SJCRH30 (cell line): Measurements from ENCODE around the gene LCN12. TPM values are rescaled to one million over a fixed set of nuclear protein-coding genes. Genes with fewer than 3 reads are reported as not detected.

Source experiments
- DNase-seq, 2 experiments: peaks; one replicate each; pipeline ENCODE4 v3.0.0-alpha.2; 2015 to 2020
- H3K27ac ChIP-seq: fragments of 250-450 bp; sonication (Bioruptor Pico); 2 replicates; pipeline ENCODE4 v1.5.1; 2020; ENCODE audit warnings: mild to moderate bottlenecking, moderate library complexity
- H3K27me3 ChIP-seq: fragments of 250-450 bp; sonication (Bioruptor Pico); 2 replicates; pipeline ENCODE4 v1.5.1; 2020; ENCODE audit warnings: mild to moderate bottlenecking, moderate library complexity
- H3K36me3 ChIP-seq: fragments of 250-450 bp; sonication (Bioruptor Pico); 2 replicates; pipeline ENCODE4 v1.5.1; 2020; ENCODE audit warnings: mild to moderate bottlenecking, moderate library complexity
- H3K4me1 ChIP-seq: fragments of 250-450 bp; sonication (Bioruptor Pico); 2 replicates; pipeline ENCODE4 v1.5.1; 2020; ENCODE audit warnings: mild to moderate bottlenecking, moderate library complexity
- H3K4me3 ChIP-seq: fragments of 250-450 bp; sonication (Bioruptor Pico); 2 replicates; pipeline ENCODE4 v1.5.1; 2020; ENCODE audit warnings: mild to moderate bottlenecking, moderate library complexity
- H3K9me3 ChIP-seq: fragments of 250-450 bp; sonication (Bioruptor Pico); replicated peaks from 2 replicates; pipeline ENCODE4 v1.5.1; 2020; ENCODE audit warnings: mild to moderate bottlenecking, moderate library complexity
- total RNA-seq: library from RNA; depleted of rRNA; stranded (reverse); fragments of >200 nt; shearing (Covaris generic); gene quantifications from 2 replicates; pipeline ENCODE4 v1.2.3, GENCODE V29; 2014

Gene LCN12
- total RNA-seq, 1 experiment from 2014 or later: not detected

GRCh38 chr9:136939431-136939995 is 12.6 kb upstream of the LCN12 start:
- peaks cover 2% of the 10 kb centered on the region; the same call in 1 of the 2 replicates for H3K9me3 ChIP-seq
- H3K27me3 ChIP-seq: no peaks in the 10 kb centered on the region
- peaks cover 3% of the 10 kb centered on the region; the same call in 1 of the 2 replicates for H3K4me1 ChIP-seq
- H3K36me3 ChIP-seq: peaks cover 50% of the 10 kb centered on the region
- H3K27ac ChIP-seq: no peak overlapping the region
- DNase-seq: no peak
- no peak overlapping the region for H3K4me3 ChIP-seq

- Histone ChIP-seq H3K36me3 (peaks cover 48% of the 10 kb centered on the region), H3K4me1 (peaks cover 3% of the 10 kb centered on the region; the same call in 1 of the 2 replicates)
- no peak for DNase-seq
Observed at GRCh38 chr9:136939996-136940525, 12.0 kb upstream of the LCN12 start.

GRCh38 chr9:136940526-136941230 is 11.4 kb upstream of the LCN12 start:
- 0 out of 2 replicates have a peak, but pooled peaks cover 2% of the 10 kb centered on the region for H3K9me3 ChIP-seq
- H3K27me3 ChIP-seq: no peaks in the 10 kb centered on the region
- peaks cover 48% of the 10 kb centered on the region for H3K36me3 ChIP-seq
- H3K4me3 ChIP-seq: no peak overlapping the region
- no peak overlapping the region for H3K27ac ChIP-seq
- peaks cover 3% of the 10 kb centered on the region; the same call in 1 of the 2 replicates for H3K4me1 ChIP-seq
- no peak for DNase-seq

More at GRCh38 chr9:136939996-136940525, 12.0 kb upstream of the LCN12 start:
- Histone ChIP-seq H3K4me3 (no peak overlapping the region), H3K9me3 (0 out of 2 replicates have a peak, but pooled peaks cover 2% of the 10 kb centered on the region), H3K27ac (no peak overlapping the region), H3K27me3 (no peaks in the 10 kb centered on the region)

- no peak for DNase-seq
- Histone ChIP-seq H3K4me3 (no peak overlapping the region), H3K9me3 (0 out of 2 replicates have a peak, but pooled peaks cover 2% of the 10 kb centered on the region), H3K27ac (no peak overlapping the region), H3K27me3 (no peaks in the 10 kb centered on the region), H3K36me3 (peaks cover 48% of the 10 kb centered on the region), H3K4me1 (peaks cover 3% of the 10 kb centered on the region; the same call in 1 of the 2 replicates)
Observed at GRCh38 chr9:136941231-136942111, 10.6 kb upstream of the LCN12 start.

- Histone ChIP-seq H3K4me1 (peaks cover 3% of the 10 kb centered on the region; the same call in 1 of the 2 replicates), H3K4me3 (no peak overlapping the region), H3K27ac (no peak overlapping the region), H3K27me3 (peaks cover 3% of the 10 kb centered on the region; the same call in 1 of the 2 replicates), H3K36me3 (peaks cover 46% of the 10 kb centered on the region), H3K9me3 (0 out of 2 replicates have a peak, but pooled peaks cover 2% of the 10 kb centered on the region)
- DNase-seq: no peak
Observed at GRCh38 chr9:136942112-136942880, 9.8 kb upstream of the LCN12 start.

- 0 out of 2 replicates have a peak, but pooled peaks cover 2% of the 10 kb centered on the region for H3K9me3 ChIP-seq
- DNase-seq: no peak
- H3K4me3 ChIP-seq: no peak overlapping the region
- peaks cover 3% of the 10 kb centered on the region; the same call in 1 of the 2 replicates for H3K4me1 ChIP-seq
- no peak overlapping the region for H3K27ac ChIP-seq
- peaks cover 41% of the 10 kb centered on the region for H3K36me3 ChIP-seq
- peaks cover 7% of the 10 kb centered on the region; the same call in 1 of the 2 replicates for H3K27me3 ChIP-seq
Observed at GRCh38 chr9:136942881-136943230, 9.2 kb upstream of the LCN12 start.

GRCh38 chr9:136943291-136944211 is 8.5 kb upstream of the LCN12 start:
- Histone ChIP-seq H3K27ac (no peak overlapping the region), H3K27me3 (peaks cover 7% of the 10 kb centered on the region; the same call in 1 of the 2 replicates), H3K4me3 (peak overlapping the region; percentile 74), H3K9me3 (0 out of 2 replicates have a peak, but pooled peaks cover 2% of the 10 kb centered on the region), H3K36me3 (peaks cover 39% of the 10 kb centered on the region), H3K4me1 (peaks cover 3% of the 10 kb centered on the region; the same call in 1 of the 2 replicates)
- peak; percentile 52 for DNase-seq

GRCh38 chr9:136944212-136944518 is 7.9 kb upstream of the LCN12 start:
- H3K9me3 ChIP-seq: 0 out of 2 replicates have a peak, but pooled peaks cover under 1% of the 10 kb centered on the region
- H3K27me3 ChIP-seq: peaks cover 7% of the 10 kb centered on the region; the same call in 1 of the 2 replicates
- DNase-seq: no peak
- H3K27ac ChIP-seq: no peak overlapping the region
- H3K4me3 ChIP-seq: peak overlapping the region; percentile 74
- H3K36me3 ChIP-seq: peaks cover 34% of the 10 kb centered on the region
- peaks cover 3% of the 10 kb centered on the region; the same call in 1 of the 2 replicates for H3K4me1 ChIP-seq

- no peaks in the 10 kb centered on the region for H3K9me3 ChIP-seq
- H3K4me1 ChIP-seq: peaks cover 3% of the 10 kb centered on the region; the same call in 1 of the 2 replicates
Observed at GRCh38 chr9:136944519-136945332, 7.3 kb upstream of the LCN12 start, which contains the start of the genes C8G and FBXW5. C8G (plus strand) TSS chr9:136945243; CDS start chr9:136945321, 78 bp downstream. FBXW5 (minus strand) TSS chr9:136944738; CDS start chr9:136944083, 655 bp downstream.

GRCh38 chr9:136945333-136946227 is 6.5 kb upstream of the LCN12 start:
- H3K27me3 ChIP-seq: peaks cover 9% of the 10 kb centered on the region; the same call in 1 of the 2 replicates
- no peak overlapping the region for H3K4me3 ChIP-seq
- no peaks in the 10 kb centered on the region for H3K9me3 ChIP-seq
- H3K4me1 ChIP-seq: peaks cover 3% of the 10 kb centered on the region; the same call in 1 of the 2 replicates
- H3K27ac ChIP-seq: no peak overlapping the region
- H3K36me3 ChIP-seq: peaks cover 22% of the 10 kb centered on the region
- no peak for DNase-seq

More at GRCh38 chr9:136944519-136945332, 7.3 kb upstream of the LCN12 start, which contains the start of the genes C8G and FBXW5:
- Histone ChIP-seq H3K27ac (no peak within 1 kb of the TSS), H3K27me3 (peaks cover 7% of the 10 kb centered on the region; the same call in 1 of the 2 replicates), H3K4me3 (peak within 1 kb of the TSS; percentile 74), H3K36me3 (peaks cover 29% of the 10 kb centered on the region)
- DNase-seq: peak; percentile 95 to 97
